ENCODE measurements around the gene TTC9.

TTC9 gene

GRCh38 chr14:70641548-70642302 lies at the start of gene TTC9:
Gene TTC9 (plus strand): TSS chr14:70641916. CDS start chr14:70642130, 214 bp downstream.
- DNase-seq: peak; percentile 66

GRCh38 chr14:70594461-70594860 lies 47.3 kb upstream of the TTC9 start:
- no peak for DNase-seq

GRCh38 chr14:70595443-70596185 lies 46.1 kb upstream of the TTC9 start:
- no peak for DNase-seq

- DNase-seq: no peak
Observed at GRCh38 chr14:70597731-70598130, 44.0 kb upstream of the TTC9 start.

GRCh38 chr14:70599345-70599744 lies 42.4 kb upstream of the TTC9 start:
- no peak for DNase-seq

GRCh38 chr14:70600382-70601157 lies 41.1 kb upstream of the TTC9 start, which contains the start of gene MED6:
Gene MED6 (minus strand): TSS chr14:70600655. CDS start chr14:70600637, 18 bp downstream.
- DNase-seq: peak; percentile 94

- no peak for DNase-seq
Observed at GRCh38 chr14:70601162-70601561, 40.6 kb upstream of the TTC9 start.

GRCh38 chr14:70602254-70602653 lies 39.5 kb upstream of the TTC9 start:
- DNase-seq: no peak

- no peak for DNase-seq
Observed at GRCh38 chr14:70611216-70611615, 30.5 kb upstream of the TTC9 start.

GRCh38 chr14:70616646-70617045 lies 25.1 kb upstream of the TTC9 start:
- DNase-seq: no peak

- DNase-seq: no peak
Observed at GRCh38 chr14:70618314-70618713, 23.4 kb upstream of the TTC9 start.

GRCh38 chr14:70619708-70620107 lies 22.0 kb upstream of the TTC9 start:
- no peak for DNase-seq

- peak; percentile 71 for DNase-seq
Observed at GRCh38 chr14:70622111-70622712, 19.5 kb upstream of the TTC9 start.

- no peak for DNase-seq
Observed at GRCh38 chr14:70624972-70625371, 16.7 kb upstream of the TTC9 start.

- no peak for DNase-seq
Observed at GRCh38 chr14:70631948-70632347, 9.8 kb upstream of the TTC9 start.

GRCh38 chr14:70635971-70636595 lies 5.6 kb upstream of the TTC9 start:
- DNase-seq: peak; percentile 70

GRCh38 chr14:70638416-70638815 lies 3.3 kb upstream of the TTC9 start:
- no peak for DNase-seq

- peak; percentile 83 for DNase-seq
Observed at GRCh38 chr14:70640938-70641547, 673 bp upstream of the TTC9 start.

- peak; percentile 54 for DNase-seq
Observed at GRCh38 chr14:70642303-70643235, 853 bp downstream of the TTC9 start.

GRCh38 chr14:70643967-70644366 lies 2.3 kb downstream of the TTC9 start:
- no peak for DNase-seq

- DNase-seq: no peak
Observed at GRCh38 chr14:70645892-70646291, 4.2 kb downstream of the TTC9 start.
